ENCODE data around the gene ELAVL4. TPM values are rescaled to one million over a fixed set of nuclear protein-coding genes. Genes with fewer than 3 reads are reported as not detected.

The ELAVL4 gene
- total and polyA plus RNA-seq, 4 donors, result 0.02 to 0.51 TPM; not detected in 2

DNA sequence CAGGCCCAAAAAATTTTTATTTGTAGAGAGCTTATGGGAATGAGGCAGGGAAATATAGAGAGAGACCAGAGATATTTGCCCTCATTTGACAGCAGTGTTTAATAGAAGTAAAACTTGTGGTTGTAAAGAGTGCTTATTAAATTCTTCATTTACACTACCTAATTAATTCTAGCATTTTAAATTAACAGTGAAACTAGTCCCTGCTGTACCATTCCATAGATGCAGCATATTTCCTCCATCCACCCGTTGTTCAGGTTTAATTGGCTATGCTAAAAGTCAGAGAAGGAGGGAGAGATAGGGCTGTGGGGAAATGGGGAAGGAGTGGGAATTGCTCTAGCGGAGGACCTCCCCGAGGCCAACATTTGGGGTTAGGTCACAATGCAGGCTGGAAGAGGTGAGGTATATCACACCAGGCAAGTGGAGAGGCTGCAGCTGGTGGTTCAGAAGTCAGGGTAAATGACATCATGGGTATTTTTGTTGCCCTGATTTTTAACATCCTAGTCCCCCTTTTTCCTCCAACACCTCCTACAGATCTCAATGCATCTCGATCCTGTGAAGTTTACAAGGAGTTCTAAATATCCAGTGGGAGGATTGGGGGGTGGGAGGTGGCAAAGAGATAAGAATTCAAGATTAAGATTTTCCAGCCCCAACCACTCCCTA is 38.6 kb downstream of the ELAVL4 start:
- Histone ChIP-seq H3K4me1 (ENCODE audit: control insufficient read depth in 4 of 4, insufficient read depth in 4 of 4, low read length in 3 of 4) (no peaks in the 10 kb centered on the region), H3K9ac (ENCODE audit: low read depth in 1 of 2, low read length in 2 of 2) (no peak overlapping the region), H3K27me3 (ENCODE audit: control insufficient read depth in 4 of 4, insufficient read depth in 4 of 4, low read length in 3 of 4) (peaks cover 0 to 8% (median 0%) of the 10 kb centered on the region in 4 donors), H3K27ac (ENCODE audit: low read depth in 1 of 2, low read length in 2 of 2) (no peak overlapping the region), H3K4me3 (ENCODE audit: low read depth in 1 of 3, low read length in 3 of 3) (no peak overlapping the region), H3K9me3 (ENCODE audit: control insufficient read depth in 4 of 4, low read length in 3 of 4) (no peaks in the 10 kb centered on the region), H3K36me3 (ENCODE audit: control insufficient read depth in 4 of 4, insufficient read depth in 3 of 4, low read depth in 1 of 4, low read length in 3 of 4) (no peaks in the 10 kb centered on the region)
- DNase-seq (ENCODE audit: low spot score), result no peak
- TF ChIP-seq FOXA1 (IDR thresholded peaks at IDR 0.05) (no peak), NR2F2 (IDR thresholded peaks at IDR 0.05) (no peak), RAD21 (IDR thresholded peaks at IDR 0.05) (no peak), RXRA (IDR thresholded peaks at IDR 0.05) (no peak), SP1 (IDR thresholded peaks at IDR 0.05) (no peak), HNF4G (IDR thresholded peaks at IDR 0.05) (no peak), JUND (IDR thresholded peaks at IDR 0.05) (no peak), HNF4A (conservative IDR thresholded peaks at IDR 0.05) (no peak), GABPA (IDR thresholded peaks at IDR 0.05 in 1 of 2, conservative IDR thresholded peaks at IDR 0.05 in 1 of 2) (no peak)
- TF ChIP-seq, protein P1, sequence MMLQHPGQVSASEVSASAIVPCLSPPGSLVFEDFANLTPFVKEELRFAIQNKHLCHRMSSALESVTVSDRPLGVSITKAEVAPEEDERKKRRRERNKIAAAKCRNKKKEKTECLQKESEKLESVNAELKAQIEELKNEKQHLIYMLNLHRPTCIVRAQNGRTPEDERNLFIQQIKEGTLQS (IDR thresholded peaks at IDR 0.05), result no peak
- TF ChIP-seq, protein P2, sequence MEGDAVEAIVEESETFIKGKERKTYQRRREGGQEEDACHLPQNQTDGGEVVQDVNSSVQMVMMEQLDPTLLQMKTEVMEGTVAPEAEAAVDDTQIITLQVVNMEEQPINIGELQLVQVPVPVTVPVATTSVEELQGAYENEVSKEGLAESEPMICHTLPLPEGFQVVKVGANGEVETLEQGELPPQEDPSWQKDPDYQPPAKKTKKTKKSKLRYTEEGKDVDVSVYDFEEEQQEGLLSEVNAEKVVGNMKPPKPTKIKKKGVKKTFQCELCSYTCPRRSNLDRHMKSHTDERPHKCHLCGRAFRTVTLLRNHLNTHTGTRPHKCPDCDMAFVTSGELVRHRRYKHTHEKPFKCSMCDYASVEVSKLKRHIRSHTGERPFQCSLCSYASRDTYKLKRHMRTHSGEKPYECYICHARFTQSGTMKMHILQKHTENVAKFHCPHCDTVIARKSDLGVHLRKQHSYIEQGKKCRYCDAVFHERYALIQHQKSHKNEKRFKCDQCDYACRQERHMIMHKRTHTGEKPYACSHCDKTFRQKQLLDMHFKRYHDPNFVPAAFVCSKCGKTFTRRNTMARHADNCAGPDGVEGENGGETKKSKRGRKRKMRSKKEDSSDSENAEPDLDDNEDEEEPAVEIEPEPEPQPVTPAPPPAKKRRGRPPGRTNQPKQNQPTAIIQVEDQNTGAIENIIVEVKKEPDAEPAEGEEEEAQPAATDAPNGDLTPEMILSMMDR (IDR thresholded peaks at IDR 0.05; ENCODE audit: low read depth, low read length, missing input control), result no peak
- TF ChIP-seq, protein P3, sequence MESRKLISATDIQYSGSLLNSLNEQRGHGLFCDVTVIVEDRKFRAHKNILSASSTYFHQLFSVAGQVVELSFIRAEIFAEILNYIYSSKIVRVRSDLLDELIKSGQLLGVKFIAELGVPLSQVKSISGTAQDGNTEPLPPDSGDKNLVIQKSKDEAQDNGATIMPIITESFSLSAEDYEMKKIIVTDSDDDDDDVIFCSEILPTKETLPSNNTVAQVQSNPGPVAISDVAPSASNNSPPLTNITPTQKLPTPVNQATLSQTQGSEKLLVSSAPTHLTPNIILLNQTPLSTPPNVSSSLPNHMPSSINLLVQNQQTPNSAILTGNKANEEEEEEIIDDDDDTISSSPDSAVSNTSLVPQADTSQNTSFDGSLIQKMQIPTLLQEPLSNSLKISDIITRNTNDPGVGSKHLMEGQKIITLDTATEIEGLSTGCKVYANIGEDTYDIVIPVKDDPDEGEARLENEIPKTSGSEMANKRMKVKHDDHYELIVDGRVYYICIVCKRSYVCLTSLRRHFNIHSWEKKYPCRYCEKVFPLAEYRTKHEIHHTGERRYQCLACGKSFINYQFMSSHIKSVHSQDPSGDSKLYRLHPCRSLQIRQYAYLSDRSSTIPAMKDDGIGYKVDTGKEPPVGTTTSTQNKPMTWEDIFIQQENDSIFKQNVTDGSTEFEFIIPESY (IDR thresholded peaks at IDR 0.05), result no peak
- whole genome bisulfite sequencing, result 65% methylated on average over 4 of the region's 4 CpGs

DNA sequence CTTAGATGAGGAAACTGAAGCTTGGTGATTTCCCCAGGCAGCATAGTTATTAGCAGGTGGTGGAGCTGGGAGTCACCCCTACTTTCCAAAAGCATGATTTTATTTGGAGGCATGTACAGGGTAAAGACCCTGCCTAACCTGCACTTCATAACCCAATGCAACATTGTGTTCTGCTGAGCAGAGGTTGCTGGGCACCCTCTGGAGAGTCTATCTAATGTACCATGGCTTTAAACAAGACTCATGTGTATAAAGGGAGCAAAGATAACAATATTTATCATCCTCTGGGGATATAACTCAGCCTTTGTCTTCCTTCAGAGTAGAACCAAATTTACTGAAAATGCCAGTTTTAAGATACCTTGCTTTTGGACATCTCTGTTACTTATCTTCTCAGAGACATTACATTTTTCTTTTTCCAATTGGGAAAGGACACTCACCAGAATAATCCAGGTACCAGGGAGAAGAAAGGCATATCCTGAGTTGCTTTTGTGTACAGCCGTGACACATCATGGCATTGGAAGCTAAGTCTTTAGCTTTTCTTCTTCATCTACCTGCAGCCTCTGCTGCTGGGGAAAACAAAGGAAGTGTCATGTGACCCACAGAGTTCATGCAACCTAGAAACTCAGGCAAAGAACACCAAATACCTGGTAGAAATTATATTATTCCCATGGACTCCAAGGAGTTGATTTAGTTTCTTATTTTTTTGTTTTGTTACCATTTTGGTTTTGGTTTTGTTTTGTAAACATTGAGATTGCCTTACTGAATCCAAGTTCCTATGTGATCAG is 39.6 kb downstream of the ELAVL4 start:
- Histone ChIP-seq H3K36me3 (ENCODE audit: control insufficient read depth in 4 of 4, insufficient read depth in 3 of 4, low read depth in 1 of 4, low read length in 3 of 4) (no peaks in the 10 kb centered on the region), H3K9me3 (ENCODE audit: control insufficient read depth in 4 of 4, low read length in 3 of 4) (no peaks in the 10 kb centered on the region), H3K27ac (ENCODE audit: low read depth in 1 of 2, low read length in 2 of 2) (no peak overlapping the region), H3K4me1 (ENCODE audit: control insufficient read depth in 4 of 4, insufficient read depth in 4 of 4, low read length in 3 of 4) (no peaks in the 10 kb centered on the region), H3K4me3 (ENCODE audit: low read depth in 1 of 3, low read length in 3 of 3) (no peak overlapping the region), H3K27me3 (ENCODE audit: control insufficient read depth in 4 of 4, insufficient read depth in 4 of 4, low read length in 3 of 4) (peaks cover 0 to 8% (median 0%) of the 10 kb centered on the region in 4 donors), H3K9ac (ENCODE audit: low read depth in 1 of 2, low read length in 2 of 2) (no peak overlapping the region)
- no peak for DNase-seq (ENCODE audit: low spot score)
- WGBS, result 88% methylated on average over 1 of the region's 1 CpG
- TF ChIP-seq HNF4G (IDR thresholded peaks at IDR 0.05) (no peak), RXRA (IDR thresholded peaks at IDR 0.05) (no peak), RAD21 (IDR thresholded peaks at IDR 0.05) (no peak), FOXA1 (IDR thresholded peaks at IDR 0.05) (no peak), JUND (IDR thresholded peaks at IDR 0.05) (no peak), EGR1 (IDR thresholded peaks at IDR 0.05; ENCODE audit: low read depth in 2 of 2) (no peak), YY1 (IDR thresholded peaks at IDR 0.05) (no peak), NR2F2 (IDR thresholded peaks at IDR 0.05) (no peak), FOXA2 (IDR thresholded peaks at IDR 0.05) (no peak)
